IMR-90 (cell line): ENCODE data around the gene SRPRA. TPM values are rescaled to one million over a fixed set of nuclear protein-coding genes. Genes with fewer than 3 reads are reported as not detected.

Experiments used
- ATAC-seq: fragments of 200-7000 bp; cut with Tn5 transposase; 2 replicates; pipeline ENCODE4 v1.9.1; 2020; ENCODE audit warnings: low read depth, mild to moderate bottlenecking, moderate library complexity
- BruUV-seq: library from RNA; stranded (reverse); fragments of 400-500 nt; replicated peaks from 2 replicates; lab custom pipeline; 2021; lab: Mats Ljungman, UMichigan
- CTCF ChIA-PET: fragments of 300-600 bp; formaldehyde crosslinking; extraction: SDS; loops from one replicate; lab custom pipeline; 2021; ENCODE audit warnings: antibody characterized with exemption; lab: Yijun Ruan, JAX
- POLR2A ChIA-PET: fragments of 300-600 bp; sonication (Branson Sonifier 250); formaldehyde crosslinking; loops from one replicate; lab custom pipeline; 2022; ENCODE audit warnings: antibody characterized with exemption; ENCODE audit not compliant: unreplicated experiment; lab: Charles Lee
- DNase-seq: peaks from one replicate; pipeline ENCODE4 v3.0.0; 2013
- H2AFZ ChIP-seq: replicated peaks from 2 replicates; pipeline ENCODE3; 2013; ENCODE audit warnings: low read length, mild to moderate bottlenecking; ENCODE audit not compliant: poor library complexity
- H2AK5ac ChIP-seq: 2 replicates; pipeline ENCODE4 v1.6.1; 2013; ENCODE audit warnings: low read depth, low read length, inconsistent platforms
- H2AK9ac ChIP-seq: replicated peaks from 2 replicates; pipeline ENCODE3; 2013; ENCODE audit warnings: mild to moderate bottlenecking, low read depth, low read length, moderate library complexity; ENCODE audit not compliant: poor library complexity
- H2BK120ac ChIP-seq: 2 replicates; pipeline ENCODE4 v1.6.1; 2013; ENCODE audit warnings: low read depth, low read length, inconsistent platforms
- H2BK15ac ChIP-seq: 3 replicates; pipeline ENCODE4 v1.6.1; 2013; ENCODE audit warnings: low read depth, low read length, inconsistent platforms
- H2BK20ac ChIP-seq: 2 replicates; pipeline ENCODE4 v1.6.1; 2013; ENCODE audit warnings: low read depth, mild to moderate bottlenecking, inconsistent platforms, low read length, moderate library complexity
- H2BK5ac ChIP-seq: 2 replicates; pipeline ENCODE4 v1.6.1; 2013; ENCODE audit warnings: mild to moderate bottlenecking, low read depth, low read length, inconsistent platforms; ENCODE audit not compliant: poor library complexity, severe bottlenecking
- H3K14ac ChIP-seq: replicated peaks from 2 replicates; pipeline ENCODE4 v1.6.1; 2013; ENCODE audit warnings: low read depth, low read length, inconsistent platforms
- H3K18ac ChIP-seq: 2 replicates; pipeline ENCODE4 v1.6.1; 2013; ENCODE audit warnings: low read depth, low read length, control low read depth
- H3K23ac ChIP-seq: 2 replicates; pipeline ENCODE4 v1.6.1; 2013; ENCODE audit warnings: low read depth, low read length, inconsistent platforms
- H3K27ac ChIP-seq: 2 replicates; pipeline ENCODE4 v1.5.1; 2013; ENCODE audit warnings: mild to moderate bottlenecking, control low read depth, low read length; ENCODE audit not compliant: insufficient read depth
- H3K27me3 ChIP-seq: 2 replicates; pipeline ENCODE4 v1.6.1; 2013; ENCODE audit warnings: low read length; ENCODE audit not compliant: control insufficient read depth, insufficient read depth
- H3K36me3 ChIP-seq: 2 replicates; pipeline ENCODE4 v1.6.1; 2013; ENCODE audit warnings: low read length, mixed read lengths; ENCODE audit not compliant: control insufficient read depth, insufficient read depth
- H3K4ac ChIP-seq: 2 replicates; pipeline ENCODE4 v1.6.1; 2013; ENCODE audit warnings: low read depth, low read length, inconsistent platforms
- H3K4me1 ChIP-seq: 2 replicates; pipeline ENCODE4 v1.6.1; 2013; ENCODE audit warnings: low read length, mixed read lengths; ENCODE audit not compliant: control insufficient read depth, insufficient read depth
- H3K4me2 ChIP-seq: 2 replicates; pipeline ENCODE4 v1.6.1; 2013; ENCODE audit warnings: low read depth, mild to moderate bottlenecking, control low read depth, low read length, moderate library complexity
- H3K4me3 ChIP-seq: 2 replicates; pipeline ENCODE4 v1.5.1; 2013; ENCODE audit warnings: low read depth, mild to moderate bottlenecking, control low read depth, low read length, moderate library complexity; ENCODE audit not compliant: insufficient read depth
- H3K56ac ChIP-seq: 2 replicates; pipeline ENCODE4 v1.6.1; 2013; ENCODE audit warnings: low read length, inconsistent platforms; ENCODE audit not compliant: insufficient read depth; ENCODE audit errors: extremely low read depth
- H3K79me1 ChIP-seq, 2 experiments: 2 replicates each; pipeline ENCODE4 v1.6.1; 2013; ENCODE audit warnings: low read length in 2 of 2, inconsistent platforms in 1 of 2, low read depth in 1 of 2
- H3K9ac ChIP-seq: 2 replicates; pipeline ENCODE4 v1.6.1; 2013; ENCODE audit warnings: low read depth, low read length, control low read depth
- H3K9me1 ChIP-seq: 2 replicates; pipeline ENCODE4 v1.6.1; 2013; ENCODE audit warnings: low read length, inconsistent platforms; ENCODE audit not compliant: insufficient read depth
- H3K9me3 ChIP-seq: 2 replicates; pipeline ENCODE4 v1.6.1; 2013; ENCODE audit warnings: low read length; ENCODE audit not compliant: control insufficient read depth, insufficient read depth
- H4K20me1 ChIP-seq: 2 replicates; pipeline ENCODE4 v1.6.1; 2013; ENCODE audit warnings: low read length, inconsistent platforms; ENCODE audit not compliant: insufficient read depth
- H4K5ac ChIP-seq: 2 replicates; pipeline ENCODE4 v1.6.1; 2013; ENCODE audit warnings: mild to moderate bottlenecking, low read depth, low read length, control low read depth
- H4K8ac ChIP-seq, 2 experiments: 2 replicates each; pipeline ENCODE4 v1.6.1; 2013; ENCODE audit warnings: low read depth in 2 of 2, low read length in 2 of 2, control low read depth in 1 of 2, inconsistent platforms in 1 of 2
- H4K91ac ChIP-seq: 2 replicates; pipeline ENCODE4 v1.6.1; 2013; ENCODE audit warnings: low read depth, low read length, inconsistent platforms; ENCODE audit not compliant: insufficient read depth
- CEBPB ChIP-seq: IDR thresholded peaks from 2 replicates; pipeline ENCODE4 v1.6.1; 2012; ENCODE audit warnings: low read depth, low read length, improper control_type of control experiment
- FOS ChIP-seq: fragments of 150-350 bp; IDR thresholded peaks from 2 replicates; pipeline ENCODE4 v1.6.1; 2016; ENCODE audit warnings: low read depth, low read length
- MXI1 ChIP-seq: IDR thresholded peaks from 2 replicates; pipeline ENCODE4 v1.6.1; 2012; ENCODE audit warnings: low read depth, mild to moderate bottlenecking, low read length, moderate library complexity, borderline replicate concordance
- WGBS, 2 experiments: methylation state at CpG; one replicate each; pipeline versions ENCODE4 v1.1.5 to v1.1.7; 2013; ENCODE audit warnings: missing lambda C conversion rate in 2 of 2; ENCODE audit not compliant: insufficient read length in 1 of 2; ENCODE audit errors: extremely low coverage in 2 of 2; 5-methylcytosine and 5-hydroxymethylcytosine counted together
- dilution Hi-C: fragments of 300-500 bp; cut with HindIII; formaldehyde crosslinking; loops from one replicate; pipeline ENCODE4 v1.14.3; 2018; ENCODE audit warnings: low sequenced_read_pairs; ENCODE audit not compliant: unreplicated experiment
- in situ Hi-C: fragments of 300-500 bp; cut with MboI; formaldehyde crosslinking; loops from 3 replicates; pipeline ENCODE4 v1.14.3; 2019; ENCODE audit warnings: low sequenced_read_pairs, inconsistent platforms, mixed read lengths
- intact Hi-C: fragments of 100-400 bp; cut with micrococcal nuclease; formaldehyde crosslinking; loops from 2 replicates; pipeline ENCODE4 v1.10.0; 2022
- polyA plus RNA-seq, 3 experiments: library from polyadenylated mRNA; depleted of rRNA; stranded (reverse); fragments of >200 nt; gene quantifications; 2 replicates each; pipeline ENCODE4 v1.2.3, GENCODE V29; 2012; ENCODE audit warnings: low replicate concordance in 1 of 3
- total RNA-seq: library from RNA; depleted of rRNA; stranded (reverse); fragments of >200 nt; gene quantifications from 2 replicates; pipeline ENCODE4 v1.2.3, GENCODE V29; 2012

SRPRA gene
- total and polyA plus RNA-seq, 2 of the 4 experiments (the other 2 are of a cell fraction): 108 to 131 TPM

DNA sequence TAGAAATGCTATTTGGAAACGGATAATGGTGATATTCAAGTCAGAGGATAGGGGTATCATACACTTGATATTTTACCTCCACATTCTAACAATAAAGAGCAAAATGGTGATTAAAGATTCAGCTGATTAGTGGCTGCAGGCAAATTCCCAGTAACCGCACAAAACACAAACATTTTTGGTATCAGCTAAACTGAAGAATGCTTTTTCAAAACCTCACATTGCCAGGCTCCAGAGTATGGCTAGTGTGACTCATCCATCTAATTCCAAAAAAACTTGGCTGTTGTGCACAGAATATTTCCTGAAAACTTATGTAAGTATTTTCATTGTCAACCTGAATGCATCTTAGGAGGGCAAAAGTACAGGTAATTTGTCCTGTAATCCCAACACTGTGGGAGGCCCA, 10.9 kb downstream of the SRPRA start:
- POLR2A ChIA-PET: no interaction called here
- H3K56ac ChIP-seq: no peak overlapping the region

More for the DNA sequence above, 10.9 kb downstream of the SRPRA start:
- dilution Hi-C loops (no loop called here), in situ Hi-C loops (no loop called here), intact Hi-C loops (loop anchor here (5.0 kb wide), 1 partner anchor 45 kb away; the partner anchor contains the start of genes FAM118B and RPUSD4)
- peak; percentile 70 for DNase-seq
- Histone ChIP-seq H2BK5ac (peak overlapping the region; percentile 37), H4K5ac (no peak overlapping the region), H3K9ac (no peak overlapping the region), H3K27ac (no peak overlapping the region), H4K20me1 (peaks cover 7% of the 10 kb centered on the region), H4K91ac (no peak overlapping the region), H2AK5ac (no peak overlapping the region), H3K4me1 (peaks cover 3% of the 10 kb centered on the region), H3K18ac (no peak overlapping the region), H2BK20ac (no peak overlapping the region), H2BK120ac (no peak overlapping the region; the same call in 1 of the 2 replicates), H3K23ac (no peak overlapping the region), H2BK15ac (no peak overlapping the region), H3K4me3 (no peak overlapping the region), H3K4me2 (peak overlapping the region; percentile 70; the same call in 1 of the 2 replicates), H3K27me3 (no peaks in the 10 kb centered on the region), H3K36me3 (peaks cover 15% of the 10 kb centered on the region), H2AK9ac (no peak overlapping the region), H3K79me1 (peaks cover 0 to 16% of the 10 kb centered on the region in 2 experiments; a peak in 3 of 4 replicates), H3K14ac (no peak overlapping the region), H3K9me1 (peaks cover 14% of the 10 kb centered on the region), H3K9me3 (no peaks in the 10 kb centered on the region), H3K4ac (no peak overlapping the region), H2AFZ (no peak overlapping the region), H4K8ac (no peak overlapping the region)
- TF ChIP-seq CEBPB: no peak
- TF ChIP-seq FOS: peak; percentile 52
- no peak for TF ChIP-seq MXI1
- peak; percentile 84 for ATAC-seq
- no TSS peak for BruUV-seq
- WGBS, 2 experiments: no CpG with 5 or more reads among the region's 2 CpGs
- CTCF ChIA-PET: no interaction called here
